Dermis blood vessel endothelial cell (primary cell): Measurements from ENCODE around the gene NCLN. TPM values are rescaled to one million over a fixed set of nuclear protein-coding genes. Genes with fewer than 3 reads are reported as not detected.
"Not testable (repeated sequence)": the region's sequence is repeated elsewhere in the genome, so short reads cannot be mapped to it uniquely, and the experiment has no call there.

Experiments used
- DNase-seq: peaks from one replicate; pipeline ENCODE4 v3.0.0; 2010
- total RNA-seq: library from RNA; depleted of rRNA; stranded (reverse); fragments of >200 nt; gene quantifications from 2 replicates; pipeline ENCODE4 v1.2.3, GENCODE V29; 2014

NCLN gene
- total RNA-seq, 1 donor from 2014 or later, result 38.3 TPM

GRCh38 chr19:3157096-3157845, 28.5 kb upstream of the NCLN start:
- DNase-seq, result no peak

- DNase-seq, result no peak
These were observed 26.2 kb upstream of the NCLN start for GRCh38 chr19:3159565-3159964.

- DNase-seq, result no peak
These were observed 25.5 kb upstream of the NCLN start for GRCh38 chr19:3160219-3160618.

- DNase-seq, result peak; percentile 50
These were observed 24.3 kb upstream of the NCLN start for GRCh38 chr19:3161453-3161852.

- DNase-seq, result peak; percentile 51
These were observed 23.1 kb upstream of the NCLN start for GRCh38 chr19:3162418-3163229.

GRCh38 chr19:3163230-3163886, 22.4 kb upstream of the NCLN start:
- DNase-seq, result peak; percentile 81

GRCh38 chr19:3163943-3164342, 21.8 kb upstream of the NCLN start:
- no peak for DNase-seq

- no peak for DNase-seq
These were observed 18.0 kb upstream of the NCLN start for GRCh38 chr19:3167533-3168272.

- no peak for DNase-seq
These were observed 13.6 kb upstream of the NCLN start for GRCh38 chr19:3171894-3172672.

- DNase-seq, result not testable (repeated sequence)
These were observed 13.1 kb upstream of the NCLN start for GRCh38 chr19:3172673-3173000.

GRCh38 chr19:3175781-3176714, 9.7 kb upstream of the NCLN start:
- DNase-seq, result no peak

- no peak for DNase-seq
These were observed 8.8 kb upstream of the NCLN start for GRCh38 chr19:3176715-3177501.

- DNase-seq, result no peak
These were observed 7.3 kb upstream of the NCLN start, which contains the start of gene S1PR4 for GRCh38 chr19:3178377-3178972. Gene S1PR4, plus strand, starts transcription at chr19:3178769. Its CDS starts 24 bp downstream, at chr19:3178793.

- DNase-seq, result no peak
These were observed 6.6 kb upstream of the NCLN start for GRCh38 chr19:3178973-3179738.

- no peak for DNase-seq
These were observed 5.9 kb upstream of the NCLN start for GRCh38 chr19:3179739-3180293.

- DNase-seq, result no peak
These were observed 1.7 kb upstream of the NCLN start for GRCh38 chr19:3183721-3184641.

- DNase-seq, result peak; percentile 78
These were observed 776 bp upstream of the NCLN start for GRCh38 chr19:3184847-3185460.
